Karpas-422 (cell line): Measurements from ENCODE around the gene KRTAP5-2. TPM values are rescaled to one million over a fixed set of nuclear protein-coding genes. Genes with fewer than 3 reads are reported as not detected.

ENCODE experiments used
- DNase-seq: peaks from one replicate; pipeline ENCODE4 v3.0.0-alpha.2; 2015
- H2AFZ ChIP-seq: fragments of 200-600 bp; sonication (generic); 2 replicates; pipeline ENCODE4 v1.6.1; 2014; ENCODE audit warnings: antibody characterized with exemption, low read length, mixed read lengths
- H3K27ac ChIP-seq: fragments of 200-600 bp; sonication (generic); 2 replicates; pipeline ENCODE4 v1.5.1; 2014; ENCODE audit warnings: mild to moderate bottlenecking, low read length, moderate library complexity
- H3K27me3 ChIP-seq: fragments of 200-600 bp; sonication (generic); 2 replicates; pipeline ENCODE4 v1.6.1; 2014; ENCODE audit warnings: low read length, mixed read lengths
- H3K36me3 ChIP-seq: fragments of 200-600 bp; sonication (generic); 2 replicates; pipeline ENCODE4 v1.6.1; 2014; ENCODE audit warnings: low read length, mixed read lengths; ENCODE audit not compliant: insufficient read depth
- H3K4me1 ChIP-seq: fragments of 200-600 bp; sonication (generic); 2 replicates; pipeline ENCODE4 v1.6.1; 2014; ENCODE audit warnings: mild to moderate bottlenecking, low read length, mixed read lengths
- H3K4me2 ChIP-seq: fragments of 200-600 bp; sonication (generic); 2 replicates; pipeline ENCODE4 v1.6.1; 2014; ENCODE audit warnings: low read length, low read depth, mild to moderate bottlenecking; ENCODE audit not compliant: poor library complexity, severe bottlenecking
- H3K4me3 ChIP-seq: fragments of 200-600 bp; sonication (generic); 2 replicates; pipeline ENCODE4 v1.5.1; 2014; ENCODE audit warnings: mild to moderate bottlenecking, antibody characterized with exemption, low read length, mixed read lengths
- H3K79me2 ChIP-seq: fragments of 200-600 bp; sonication (generic); 2 replicates; pipeline ENCODE4 v1.6.1; 2014; ENCODE audit warnings: mild to moderate bottlenecking, low read length, mixed read lengths
- H3K9ac ChIP-seq: fragments of 200-600 bp; sonication (generic); 2 replicates; pipeline ENCODE4 v1.6.0; 2014; ENCODE audit warnings: low read length
- H3K9me2 ChIP-seq: fragments of 200-600 bp; sonication (generic), shearing (Covaris generic); replicated peaks from 2 replicates; pipeline ENCODE4 v1.6.0; 2014; ENCODE audit warnings: mild to moderate bottlenecking, low read length, moderate library complexity; ENCODE audit not compliant: insufficient read depth
- H3K9me3 ChIP-seq: fragments of 300-700, 200-600 bp; sonication (generic); 2 replicates; pipeline ENCODE4 v1.6.1; 2014; ENCODE audit warnings: low read length, mixed read lengths
- H4K20me1 ChIP-seq: fragments of 200-600 bp; sonication (generic); 2 replicates; pipeline ENCODE4 v1.6.1; 2014; ENCODE audit warnings: mild to moderate bottlenecking, antibody characterized with exemption, low read length, low read depth; ENCODE audit not compliant: insufficient read depth
- total RNA-seq: library from RNA; depleted of rRNA; stranded (reverse); fragments of >200 nt; shearing (Covaris generic); gene quantifications from 2 replicates; pipeline ENCODE4 v1.2.3, GENCODE V29; 2014; ENCODE audit warnings: low replicate concordance

Gene KRTAP5-2
- total RNA-seq, 1 experiment from 2014 or later = not detected

DNA sequence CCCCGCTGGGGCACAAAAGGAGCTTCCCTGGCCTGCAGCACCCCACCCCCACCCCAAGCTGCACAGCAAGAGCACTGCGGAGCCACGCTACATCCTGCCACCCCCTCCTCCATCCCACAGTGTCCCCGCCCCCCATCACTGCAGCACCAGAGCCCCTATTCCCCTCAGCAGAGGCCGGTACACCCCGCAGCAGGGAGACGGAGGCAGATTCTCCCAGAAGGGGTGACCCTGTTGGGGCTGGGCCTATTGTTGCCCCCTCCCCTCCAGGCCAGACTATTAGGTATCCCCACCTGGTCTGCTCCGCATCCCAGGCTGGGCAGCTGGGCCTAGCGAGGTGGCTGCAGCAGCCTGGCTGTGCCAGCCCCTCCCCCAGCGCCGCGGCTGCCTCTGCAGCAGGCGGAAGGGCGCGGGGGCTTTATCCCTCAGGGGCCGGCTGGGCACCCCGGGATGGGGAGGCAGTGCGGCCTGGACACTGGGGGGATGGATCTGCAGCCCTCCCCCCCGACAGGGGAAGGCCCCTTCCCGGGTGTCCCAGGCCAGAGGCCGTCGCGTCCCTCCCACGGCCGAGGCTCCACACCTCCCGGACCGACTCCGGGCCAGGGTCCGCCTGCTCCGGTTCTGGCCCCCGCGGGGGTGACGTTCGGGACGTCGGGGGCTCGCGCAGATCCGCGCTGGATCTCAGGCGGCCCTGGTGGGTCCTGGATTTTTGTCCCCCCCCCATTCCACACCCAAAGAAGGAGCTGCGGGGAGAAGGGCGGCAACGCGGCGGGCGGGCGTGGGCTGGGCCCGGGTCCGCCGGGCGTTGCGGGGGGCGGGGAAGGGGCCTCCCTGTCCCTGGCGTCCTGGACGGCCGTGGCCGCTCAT, 27.0 kb downstream of the KRTAP5-2 start:
- peak; percentile 53 for DNase-seq
- H3K4me2 ChIP-seq = no peak overlapping the region

DNA sequence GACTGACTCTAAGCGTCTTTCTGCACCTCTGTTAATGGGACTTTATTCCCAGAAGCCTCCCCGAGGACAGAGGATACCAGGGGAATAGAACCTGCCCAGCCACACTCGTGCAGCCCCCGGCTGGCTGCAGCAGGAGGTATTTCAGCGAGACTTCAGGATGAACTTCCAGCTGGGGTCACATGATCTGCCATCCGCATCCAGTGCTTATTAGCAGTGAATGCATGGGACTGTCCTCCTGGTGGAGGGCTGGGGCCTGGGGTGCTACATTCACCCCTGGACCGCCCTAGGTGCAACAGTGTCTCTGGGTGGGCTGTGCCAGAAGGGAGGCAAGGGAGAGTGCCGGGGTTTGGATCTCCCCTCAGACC, 27.6 kb downstream of the KRTAP5-2 start:
- H3K36me3 ChIP-seq = no peaks in the 10 kb centered on the region
- H3K9ac ChIP-seq = no peak overlapping the region
- no peak overlapping the region for H3K4me3 ChIP-seq
- no peak overlapping the region for H3K4me2 ChIP-seq
- H3K79me2 ChIP-seq = no peaks in the 10 kb centered on the region
- H3K9me2 ChIP-seq = no peaks in the 10 kb centered on the region
- no peak overlapping the region for H3K27ac ChIP-seq
- no peak overlapping the region for H2AFZ ChIP-seq
- no peaks in the 10 kb centered on the region for H3K9me3 ChIP-seq
- H4K20me1 ChIP-seq = peaks cover 43% of the 10 kb centered on the region
- H3K27me3 ChIP-seq = no peaks in the 10 kb centered on the region
- peaks cover 34% of the 10 kb centered on the region for H3K4me1 ChIP-seq
- no peak for DNase-seq

More for the DNA sequence above, 27.0 kb downstream of the KRTAP5-2 start:
- Histone ChIP-seq H3K27me3 (no peaks in the 10 kb centered on the region), H3K27ac (no peak overlapping the region), H3K4me3 (no peak overlapping the region), H4K20me1 (peaks cover 43% of the 10 kb centered on the region), H3K4me1 (peaks cover 34% of the 10 kb centered on the region), H3K36me3 (no peaks in the 10 kb centered on the region), H3K9ac (no peak overlapping the region), H2AFZ (no peak overlapping the region), H3K9me3 (no peaks in the 10 kb centered on the region), H3K9me2 (no peaks in the 10 kb centered on the region), H3K79me2 (no peaks in the 10 kb centered on the region)

DNA sequence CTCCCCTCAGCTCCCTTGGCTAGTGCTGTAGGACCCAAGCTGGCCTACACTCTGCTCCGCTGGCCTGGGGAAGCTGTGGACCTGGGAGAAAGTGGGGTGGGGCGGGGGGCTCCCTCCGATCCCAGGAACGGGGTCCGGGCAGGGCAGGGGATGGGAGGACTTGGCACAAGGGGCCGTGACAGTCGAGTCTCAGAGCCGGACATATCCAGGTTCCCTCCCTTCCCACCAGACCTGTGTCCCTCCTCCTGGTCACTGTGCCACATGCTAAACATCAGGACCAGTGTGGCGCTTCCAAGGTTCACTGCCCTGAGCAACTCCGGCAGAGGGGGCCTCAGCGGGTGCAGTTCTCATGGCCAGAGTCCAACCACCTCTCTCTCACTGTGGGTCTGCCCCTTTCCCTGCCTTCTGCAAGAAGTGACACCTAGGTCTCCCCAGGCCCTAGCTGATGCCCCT, 28.1 kb downstream of the KRTAP5-2 start:
- H3K36me3 ChIP-seq = no peaks in the 10 kb centered on the region
- no peaks in the 10 kb centered on the region for H3K9me2 ChIP-seq
- H3K27me3 ChIP-seq = no peaks in the 10 kb centered on the region
- DNase-seq = no peak
- H3K9ac ChIP-seq = no peak overlapping the region
- peaks cover 46% of the 10 kb centered on the region for H4K20me1 ChIP-seq
- no peak overlapping the region for H3K4me2 ChIP-seq
- H3K27ac ChIP-seq = no peak overlapping the region
- peaks cover 34% of the 10 kb centered on the region for H3K4me1 ChIP-seq
- no peaks in the 10 kb centered on the region for H3K9me3 ChIP-seq
- no peak overlapping the region for H2AFZ ChIP-seq
- no peak overlapping the region for H3K4me3 ChIP-seq
- no peaks in the 10 kb centered on the region for H3K79me2 ChIP-seq

DNA sequence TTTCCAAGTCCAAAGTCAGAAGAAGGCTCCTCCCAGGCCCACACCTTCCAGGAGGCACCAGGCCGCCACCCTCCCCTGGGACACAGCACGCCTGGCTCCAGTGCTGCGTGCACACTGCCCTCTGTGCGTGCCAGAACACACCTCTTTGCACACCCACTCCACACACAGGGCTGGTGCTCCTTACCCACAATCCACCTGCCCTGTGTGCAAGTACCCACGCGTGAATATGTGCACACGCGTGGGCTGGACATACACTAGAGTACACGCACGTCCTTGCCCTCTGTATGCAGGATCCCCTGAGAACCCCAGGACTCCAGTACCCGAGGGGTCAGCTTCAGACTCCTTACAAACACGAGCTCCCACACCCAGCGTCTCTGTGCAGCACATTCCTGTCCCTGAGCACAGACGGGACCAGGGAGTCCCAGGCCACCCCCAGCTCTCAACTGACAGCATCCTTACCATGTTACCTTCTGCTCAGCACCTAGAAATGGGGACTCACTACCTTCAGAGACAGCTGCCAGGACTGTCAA, 28.8 kb downstream of the KRTAP5-2 start:
- Histone ChIP-seq H4K20me1 (peaks cover 47% of the 10 kb centered on the region), H3K9ac (no peak overlapping the region), H3K4me1 (peaks cover 29% of the 10 kb centered on the region), H3K4me3 (no peak overlapping the region), H3K4me2 (no peak overlapping the region), H3K9me3 (no peaks in the 10 kb centered on the region), H3K27ac (no peak overlapping the region), H3K79me2 (no peaks in the 10 kb centered on the region), H3K9me2 (no peaks in the 10 kb centered on the region), H3K27me3 (no peaks in the 10 kb centered on the region), H2AFZ (no peak overlapping the region), H3K36me3 (no peaks in the 10 kb centered on the region)
- no peak for DNase-seq

DNA sequence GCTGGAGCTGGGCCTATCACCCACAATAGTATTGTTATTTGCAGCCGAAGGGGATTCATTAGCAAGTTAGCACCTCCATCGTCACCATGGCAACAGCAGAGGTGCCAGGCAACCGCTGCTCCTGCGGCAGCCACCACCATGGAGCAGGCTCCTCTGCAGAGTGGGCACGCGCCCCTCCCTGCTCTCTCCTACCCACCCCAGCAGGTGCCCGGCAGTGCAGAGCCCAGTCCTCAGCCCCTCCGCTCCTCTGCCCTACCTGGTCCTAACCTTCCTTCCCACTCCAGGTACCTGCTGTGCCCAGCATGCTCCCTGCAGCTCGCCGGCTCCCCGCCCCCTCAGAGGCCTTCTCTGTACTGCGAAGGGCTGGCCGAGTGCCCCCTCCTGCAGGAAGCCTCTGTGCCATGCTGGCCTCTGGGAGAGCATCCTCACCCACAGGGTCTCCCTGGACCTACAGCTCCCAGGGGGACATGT, 29.6 kb downstream of the KRTAP5-2 start:
- no peaks in the 10 kb centered on the region for H3K36me3 ChIP-seq
- no peak overlapping the region for H3K9ac ChIP-seq
- no peak overlapping the region for H3K4me3 ChIP-seq
- H3K9me2 ChIP-seq = no peaks in the 10 kb centered on the region
- peaks cover 45% of the 10 kb centered on the region for H4K20me1 ChIP-seq
- DNase-seq = peak; percentile 77
- H2AFZ ChIP-seq = no peak overlapping the region
- peaks cover 21% of the 10 kb centered on the region for H3K4me1 ChIP-seq
- no peaks in the 10 kb centered on the region for H3K27me3 ChIP-seq
- no peaks in the 10 kb centered on the region for H3K79me2 ChIP-seq
- no peaks in the 10 kb centered on the region for H3K9me3 ChIP-seq
- no peak overlapping the region for H3K4me2 ChIP-seq
- no peak overlapping the region for H3K27ac ChIP-seq

DNA sequence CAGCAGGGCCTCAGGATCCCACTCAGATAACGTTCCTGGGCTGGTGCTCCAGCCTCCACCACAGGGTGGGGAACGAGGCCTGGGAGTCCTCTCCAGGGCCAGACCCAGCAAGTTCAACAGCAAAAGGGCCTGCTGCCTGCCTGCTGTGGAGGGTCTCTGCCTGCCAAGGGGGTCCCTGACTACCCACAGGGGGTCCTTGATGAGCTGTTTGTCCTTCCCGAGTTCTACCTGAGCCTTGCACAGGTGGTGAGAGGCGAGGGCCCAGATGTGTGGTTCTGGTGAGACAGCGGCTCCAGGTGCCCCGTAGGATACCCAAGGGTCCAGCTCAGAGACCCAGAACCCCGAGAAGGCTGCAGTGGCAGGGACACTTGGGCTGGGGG, 30.4 kb downstream of the KRTAP5-2 start:
- no peak overlapping the region for H3K4me3 ChIP-seq
- H3K27me3 ChIP-seq = no peaks in the 10 kb centered on the region
- H3K36me3 ChIP-seq = no peaks in the 10 kb centered on the region
- no peaks in the 10 kb centered on the region for H3K9me3 ChIP-seq
- no peak overlapping the region for H3K27ac ChIP-seq
- no peak overlapping the region for H3K4me2 ChIP-seq
- H3K9ac ChIP-seq = no peak overlapping the region
- H4K20me1 ChIP-seq = peaks cover 39% of the 10 kb centered on the region
- H2AFZ ChIP-seq = no peak overlapping the region
- no peaks in the 10 kb centered on the region for H3K9me2 ChIP-seq
- no peaks in the 10 kb centered on the region for H3K79me2 ChIP-seq
- H3K4me1 ChIP-seq = peaks cover 15% of the 10 kb centered on the region
- DNase-seq = no peak

DNA sequence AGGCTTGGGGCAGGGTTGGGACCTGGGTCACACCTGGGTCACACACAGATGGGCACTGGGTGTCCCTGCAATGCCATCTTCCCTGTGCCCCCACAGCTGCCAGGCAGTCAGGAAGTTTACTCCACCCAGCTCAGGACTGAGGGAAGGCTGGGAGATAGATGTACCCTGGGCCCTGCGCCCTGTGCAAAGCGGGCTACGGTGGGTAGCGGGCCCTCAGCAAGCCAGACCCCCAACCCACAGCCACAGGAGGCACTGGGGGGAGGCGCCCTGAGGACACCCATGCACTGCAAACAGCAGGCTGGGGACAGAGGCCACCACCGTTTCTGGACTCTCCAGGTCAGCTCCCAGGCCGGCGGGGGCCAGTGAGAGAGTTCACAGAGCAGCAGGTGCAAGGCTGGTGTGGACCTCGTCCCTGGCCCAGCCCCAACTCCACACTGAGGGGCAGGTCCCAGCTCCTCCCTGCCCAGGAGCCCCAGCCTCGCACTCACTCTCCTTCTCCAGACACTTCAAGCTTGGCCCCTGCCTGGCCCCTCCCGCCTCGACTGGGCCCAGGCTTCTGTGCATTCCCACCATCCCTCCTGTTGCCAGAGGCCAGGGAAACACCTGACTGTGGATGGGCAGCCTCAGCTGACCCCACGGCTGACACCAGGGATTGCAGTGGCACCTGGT, 30.9 kb downstream of the KRTAP5-2 start:
- H3K4me1 ChIP-seq = peaks cover 10% of the 10 kb centered on the region
- no peak overlapping the region for H2AFZ ChIP-seq
- peaks cover 39% of the 10 kb centered on the region for H4K20me1 ChIP-seq
- H3K9me3 ChIP-seq = no peaks in the 10 kb centered on the region
- H3K9ac ChIP-seq = no peak overlapping the region
- no peak overlapping the region for H3K4me3 ChIP-seq
- H3K27me3 ChIP-seq = no peaks in the 10 kb centered on the region
- H3K79me2 ChIP-seq = no peaks in the 10 kb centered on the region
- no peak overlapping the region for H3K27ac ChIP-seq
- H3K36me3 ChIP-seq = no peaks in the 10 kb centered on the region
- DNase-seq = no peak
- no peaks in the 10 kb centered on the region for H3K9me2 ChIP-seq
- no peak overlapping the region for H3K4me2 ChIP-seq

DNA sequence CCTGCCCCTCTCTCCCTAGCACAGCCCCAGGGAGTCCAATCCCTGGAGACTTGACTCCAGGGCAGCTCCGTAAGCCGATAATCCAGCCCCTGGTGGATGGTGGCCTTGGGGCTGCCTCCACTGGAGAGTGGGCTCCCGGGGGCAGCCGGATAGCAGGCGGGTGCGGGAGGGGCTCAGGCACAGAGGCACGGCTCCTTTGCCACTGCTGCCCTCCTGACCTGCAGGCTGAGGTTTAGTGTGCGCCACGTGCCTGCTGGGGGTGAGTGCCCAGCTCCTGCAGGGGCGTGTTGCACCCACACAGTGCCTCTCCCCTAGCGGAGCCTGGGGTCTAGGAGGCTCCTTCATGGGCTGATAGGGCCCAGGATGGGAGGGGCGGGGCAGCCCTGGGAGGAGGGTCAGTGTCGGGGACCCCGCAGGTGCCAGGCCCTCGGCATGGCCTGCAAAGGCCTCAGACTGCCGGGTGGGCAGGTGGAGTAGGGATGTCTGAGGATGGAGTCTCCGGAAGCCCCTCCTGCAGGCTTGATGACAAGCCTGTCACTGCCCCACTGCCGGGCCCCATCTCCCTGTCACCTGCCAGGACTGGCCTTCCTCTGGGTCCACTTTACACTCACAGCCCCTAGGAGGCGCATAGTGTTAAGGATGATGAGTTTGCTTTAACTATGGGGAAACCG, 31.6 kb downstream of the KRTAP5-2 start:
- Histone ChIP-seq H3K27me3 (no peaks in the 10 kb centered on the region), H3K4me3 (no peak overlapping the region), H4K20me1 (peaks cover 39% of the 10 kb centered on the region), H3K36me3 (no peaks in the 10 kb centered on the region), H2AFZ (no peak overlapping the region), H3K79me2 (no peaks in the 10 kb centered on the region), H3K4me1 (peaks cover 10% of the 10 kb centered on the region), H3K9me3 (no peaks in the 10 kb centered on the region), H3K4me2 (no peak overlapping the region), H3K27ac (no peak overlapping the region), H3K9ac (no peak overlapping the region), H3K9me2 (no peaks in the 10 kb centered on the region)
- peak; percentile 52 for DNase-seq
